Adrenal gland (tissue), 12 donors: ENCODE results near the gene BSCL2. TPM values are rescaled to one million over a fixed set of nuclear protein-coding genes. Genes with fewer than 3 reads are reported as not detected.

Source experiments
- DNase-seq, 7 donors: peaks; one replicate each; pipeline ENCODE4 v3.0.0-alpha.2; 2019 to 2020
- H3K27ac ChIP-seq, 5 donors: fragments of 200-600 bp; sonication (generic) in 4 of 5; 1 replicate in 3 of 5; 2 replicates in 2 of 5; pipeline versions ENCODE4 v1.5.1 to v1.8.0; 2016 to 2020; ENCODE audit warnings: mild to moderate bottlenecking in 1 of 5
- H3K27me3 ChIP-seq: fragments of 200-600 bp; 2 replicates; pipeline ENCODE4 v1.8.0; 2021
- H3K36me3 ChIP-seq, 2 donors: fragments of 200-600 bp; replicated peaks in 1 of 2; 1 replicate in 1 of 2; 2 replicates in 1 of 2; pipeline versions ENCODE4 v1.5.1 to v1.8.0; 2018 to 2022
- H3K4me1 ChIP-seq, 2 donors: fragments of 200-600 bp; replicated peaks in 1 of 2; 1 replicate in 1 of 2; 2 replicates in 1 of 2; pipeline versions ENCODE4 v1.5.1 to v1.8.0; 2018 to 2021
- H3K4me3 ChIP-seq, 4 donors: fragments of 200-600 bp; sonication (generic) in 3 of 4; one replicate each; pipeline ENCODE4 v1.5.1; 2016 to 2018
- H3K9me3 ChIP-seq, 3 donors: fragments of 200-600 bp; sonication (generic) in 1 of 3; replicated peaks in 1 of 3; 1 replicate in 2 of 3; 2 replicates in 1 of 3; pipeline versions ENCODE4 v1.5.1 to v1.8.0; 2016 to 2021
- POLR2A ChIP-seq, 2 donors: fragments of 450-650 bp; IDR thresholded peaks; one replicate each; pipeline ENCODE4 v1.6.1; 2017; ENCODE audit warnings: antibody characterized with exemption in 2 of 2, mild to moderate bottlenecking in 2 of 2, moderate library complexity in 1 of 2
- WGBS, 4 donors: extraction: QIAGEN DNeasy Blood & Tissue Kit in 2 of 4; methylation state at CpG; one replicate each; pipeline versions ENCODE4 v1.1.5 to v1.1.7; 2013 to 2017; 5-methylcytosine and 5-hydroxymethylcytosine counted together
- intact Hi-C, 2 donors: fragments of 100-400 bp; cut with DNase I; formaldehyde crosslinking; loops; one replicate each; pipeline versions ENCODE4 v1.14.1 to v1.15.0; 2022 to 2023
- polyA plus RNA-seq, 3 donors: library from polyadenylated mRNA; stranded (reverse); fragments of 200-250 nt in 2 of 3; fragments of 350-450 nt in 1 of 3; fragmentation: Illumina TruSeq in 1 of 3; extraction: RNeasy Lipid Tissue Mini Kit (QIAGEN cat#74804) in 1 of 3; gene quantifications; one replicate each; pipeline ENCODE4 v1.2.3, GENCODE V29; 2013 to 2014
- total RNA-seq, 9 donors: library from RNA; depleted of rRNA in 4 of 9; stranded (reverse); fragments of >200 nt in 4 of 9; fragments of 120-200 nt in 1 of 9; fragmentation: NEBNext Ultra II Directional in 1 of 9; extraction: Animal tissue kit (Norgen Biotek cat#: 25700) in 1 of 9; gene quantifications; one replicate each; pipeline versions ENCODE4 v1.1.0 to v1.2.4, GENCODE V29; 2013 to 2023
- TF ChIP-seq, protein P1 (sequence below), 6 experiments: fragments of 450-650 bp in 4 of 6; fragments of 200-600 bp in 2 of 6; sonication (generic) in 1 of 6; IDR thresholded peaks; 1 replicate in 5 of 6; 2 replicates in 1 of 6; pipeline versions ENCODE4 v1.5.1 to v1.8.0; 2016 to 2021; ENCODE audit warnings: antibody characterized with exemption in 6 of 6, mild to moderate bottlenecking in 2 of 6, moderate library complexity in 1 of 6
- donor health status: healthy with polysubstance abuse.
- donor health status: Bipolar disorder and iron deficiency.
- donor health status: DM: yes; HTN: yes; CAD: no.
- donor health status: DM: no; HTN: no; CAD: no.
- donor health status: DM: no; HTN: no; CAD: no.
- donor health status: DM: yes; HTN: yes; CAD: no.

BSCL2 gene
- total and polyA plus RNA-seq, 12 donors: 77.6 to 653 (median 131) TPM

DNA sequence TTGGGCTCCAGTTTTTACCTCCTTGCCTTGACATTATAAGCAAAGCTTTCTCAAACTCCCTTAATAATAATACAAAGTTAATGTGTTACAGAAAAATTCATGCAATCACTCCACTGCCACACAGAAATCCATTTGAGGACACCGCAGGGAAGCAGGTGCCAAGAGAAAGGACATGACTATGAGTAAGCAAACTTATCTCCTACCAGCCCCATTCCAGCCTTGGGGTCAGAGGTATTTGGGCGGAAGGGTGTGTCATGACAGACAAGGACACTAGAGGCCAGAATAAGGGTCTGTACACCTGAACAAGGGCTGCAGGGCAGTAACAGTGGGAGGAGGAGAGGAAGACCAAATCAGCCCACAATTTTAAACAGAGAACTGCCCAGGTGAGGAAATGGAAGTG lies 6.1 kb upstream of the BSCL2 start:
- Histone ChIP-seq H3K4me1 (peaks cover 32 to 33% of the 10 kb centered on the region in 2 donors), H3K9me3 (no peaks in the 10 kb centered on the region), H3K4me3 (no peak overlapping the region), H3K36me3 (peaks cover 0 to 78% of the 10 kb centered on the region in 2 donors), H3K27me3 (no peaks in the 10 kb centered on the region), H3K27ac (peak overlapping the region in 4 of 5 donors; percentile 12 to 84 (median 72))
- 43 to 64% (median 51%) methylated on average over 2 of the region's 2 CpGs for WGBS, 4 donors
- peak in 1 of 2 donors; percentile 40 for TF ChIP-seq POLR2A (IDR thresholded peaks at IDR 0.05)
- TF ChIP-seq, protein P1, sequence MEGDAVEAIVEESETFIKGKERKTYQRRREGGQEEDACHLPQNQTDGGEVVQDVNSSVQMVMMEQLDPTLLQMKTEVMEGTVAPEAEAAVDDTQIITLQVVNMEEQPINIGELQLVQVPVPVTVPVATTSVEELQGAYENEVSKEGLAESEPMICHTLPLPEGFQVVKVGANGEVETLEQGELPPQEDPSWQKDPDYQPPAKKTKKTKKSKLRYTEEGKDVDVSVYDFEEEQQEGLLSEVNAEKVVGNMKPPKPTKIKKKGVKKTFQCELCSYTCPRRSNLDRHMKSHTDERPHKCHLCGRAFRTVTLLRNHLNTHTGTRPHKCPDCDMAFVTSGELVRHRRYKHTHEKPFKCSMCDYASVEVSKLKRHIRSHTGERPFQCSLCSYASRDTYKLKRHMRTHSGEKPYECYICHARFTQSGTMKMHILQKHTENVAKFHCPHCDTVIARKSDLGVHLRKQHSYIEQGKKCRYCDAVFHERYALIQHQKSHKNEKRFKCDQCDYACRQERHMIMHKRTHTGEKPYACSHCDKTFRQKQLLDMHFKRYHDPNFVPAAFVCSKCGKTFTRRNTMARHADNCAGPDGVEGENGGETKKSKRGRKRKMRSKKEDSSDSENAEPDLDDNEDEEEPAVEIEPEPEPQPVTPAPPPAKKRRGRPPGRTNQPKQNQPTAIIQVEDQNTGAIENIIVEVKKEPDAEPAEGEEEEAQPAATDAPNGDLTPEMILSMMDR (IDR thresholded peaks at IDR 0.05): no peak
- DNase-seq: peak; percentile 65 to 85 (median 83)
- intact Hi-C loops: no loop called here

DNA sequence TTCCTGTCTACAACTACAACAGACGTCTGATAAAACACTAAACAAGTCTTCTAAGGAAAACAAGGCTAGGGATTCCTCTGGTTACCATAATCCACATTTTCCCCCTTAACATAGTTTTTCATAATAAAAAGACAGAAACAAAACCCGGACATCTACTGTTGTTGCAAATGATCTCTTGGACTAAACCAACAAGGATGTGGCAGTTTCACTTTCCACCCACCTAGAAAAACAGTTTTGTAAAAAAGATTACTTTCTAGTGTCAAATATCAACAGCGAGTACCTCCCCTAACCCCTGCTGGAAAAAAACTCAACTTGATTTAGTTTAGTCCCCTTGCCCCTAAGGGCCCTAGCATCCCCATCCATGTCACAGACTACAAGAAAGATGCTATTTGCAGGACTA lies 5.6 kb upstream of the BSCL2 start:
- Histone ChIP-seq H3K27ac (peak overlapping the region in 4 of 5 donors; percentile 9 to 84 (median 72)), H3K4me1 (peaks cover 33% of the 10 kb centered on the region in 2 donors), H3K9me3 (no peaks in the 10 kb centered on the region), H3K36me3 (peaks cover 0 to 73% of the 10 kb centered on the region in 2 donors), H3K4me3 (no peak overlapping the region), H3K27me3 (no peaks in the 10 kb centered on the region)
- intact Hi-C loops: no loop called here
- WGBS, 4 donors: 40 to 50% (median 46%) methylated on average over 3 of the region's 3 CpGs
- DNase-seq: no peak
- TF ChIP-seq, protein P1 (IDR thresholded peaks at IDR 0.05): no peak
- TF ChIP-seq POLR2A (IDR thresholded peaks at IDR 0.05): no peak

DNA sequence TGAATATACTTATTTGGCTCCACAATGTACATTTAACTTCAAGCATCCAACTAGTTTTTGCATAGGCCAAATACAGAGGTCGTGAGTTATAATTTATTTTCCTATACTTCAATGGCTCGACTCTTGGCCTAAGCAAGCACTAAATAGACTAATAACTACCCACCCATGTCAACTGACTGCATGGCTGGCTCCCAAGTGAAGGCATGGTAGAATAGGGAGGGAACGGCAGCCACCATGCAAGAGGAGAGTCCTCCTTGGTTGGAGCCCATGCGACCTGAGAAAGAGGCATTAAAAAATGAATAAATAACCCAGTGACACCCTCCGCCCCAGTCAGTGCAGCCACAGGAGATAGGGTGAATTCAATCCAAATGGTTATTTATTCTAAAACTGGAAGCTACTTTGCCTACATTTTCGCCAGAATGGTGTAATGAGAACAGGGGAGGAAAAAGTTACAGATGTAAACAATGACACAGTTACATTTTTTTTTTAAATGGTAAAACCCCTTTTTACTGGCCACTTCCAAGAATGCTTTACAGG lies 5.1 kb upstream of the BSCL2 start:
- peak overlapping the region in 4 of 5 donors; percentile 9 to 84 (median 72) for H3K27ac ChIP-seq
- intact Hi-C loops: no loop called here
- peaks cover 33 to 36% of the 10 kb centered on the region in 2 donors for H3K4me1 ChIP-seq
- H3K9me3 ChIP-seq: no peaks in the 10 kb centered on the region
- WGBS, 4 donors: 89 to 91% (median 89%) methylated on average over 6 of the region's 6 CpGs
- peaks cover 0 to 68% of the 10 kb centered on the region in 2 donors for H3K36me3 ChIP-seq
- no peaks in the 10 kb centered on the region for H3K27me3 ChIP-seq
- TF ChIP-seq, protein P1 (IDR thresholded peaks at IDR 0.05): no peak
- no peak for TF ChIP-seq POLR2A (IDR thresholded peaks at IDR 0.05)
- peak in 1 of 7 donors; percentile 11 for DNase-seq
- no peak overlapping the region for H3K4me3 ChIP-seq

DNA sequence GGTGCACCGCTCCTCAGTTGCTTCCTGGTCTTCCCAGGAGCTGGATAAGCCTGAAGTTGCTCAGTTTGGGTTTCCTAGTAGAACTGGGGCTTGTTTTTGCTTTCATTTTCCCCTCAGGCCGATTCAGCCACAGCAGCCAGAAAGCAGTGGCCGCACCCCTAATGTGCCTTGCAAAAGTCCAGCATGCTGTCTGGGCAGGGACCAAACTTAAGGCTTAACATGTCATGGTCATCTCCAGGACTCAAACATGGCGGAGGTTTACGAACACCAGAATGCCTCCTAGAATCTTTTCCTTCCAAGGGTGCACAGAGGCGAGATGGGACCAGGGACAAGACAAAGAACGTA lies 2.7 kb upstream of the BSCL2 start:
- Histone ChIP-seq H3K4me3 (peak overlapping the region in 3 of 4 donors; percentile 53 to 58 (median 58)), H3K9me3 (no peaks in the 10 kb centered on the region), H3K4me1 (peaks cover 46 to 55% of the 10 kb centered on the region in 2 donors), H3K27ac (peak overlapping the region; percentile 84 to 96 (median 93)), H3K36me3 (peaks cover 0 to 45% of the 10 kb centered on the region in 2 donors), H3K27me3 (no peaks in the 10 kb centered on the region)
- TF ChIP-seq POLR2A (IDR thresholded peaks at IDR 0.05): no peak
- TF ChIP-seq, protein P1 (IDR thresholded peaks at IDR 0.05): no peak
- intact Hi-C loops: no loop called here
- DNase-seq: peak in 5 of 7 donors; percentile 31 to 71 (median 35)
- 59 to 67% (median 63%) methylated on average over 7 of the region's 7 CpGs for WGBS, 4 donors
